Karpas-422 (cell line): ENCODE results near the gene LAMA5. TPM values are rescaled to one million over a fixed set of nuclear protein-coding genes. Genes with fewer than 3 reads are reported as not detected.

Source experiments
- DNase-seq: peaks from one replicate; pipeline ENCODE4 v3.0.0-alpha.2; 2015
- H2AFZ ChIP-seq: fragments of 200-600 bp; sonication (generic); 2 replicates; pipeline ENCODE4 v1.6.1; 2014; ENCODE audit warnings: antibody characterized with exemption, low read length, mixed read lengths
- H3K27ac ChIP-seq: fragments of 200-600 bp; sonication (generic); 2 replicates; pipeline ENCODE4 v1.5.1; 2014; ENCODE audit warnings: mild to moderate bottlenecking, low read length, moderate library complexity
- H3K27me3 ChIP-seq: fragments of 200-600 bp; sonication (generic); 2 replicates; pipeline ENCODE4 v1.6.1; 2014; ENCODE audit warnings: low read length, mixed read lengths
- H3K36me3 ChIP-seq: fragments of 200-600 bp; sonication (generic); 2 replicates; pipeline ENCODE4 v1.6.1; 2014; ENCODE audit warnings: low read length, mixed read lengths; ENCODE audit not compliant: insufficient read depth
- H3K4me1 ChIP-seq: fragments of 200-600 bp; sonication (generic); 2 replicates; pipeline ENCODE4 v1.6.1; 2014; ENCODE audit warnings: mild to moderate bottlenecking, low read length, mixed read lengths
- H3K4me2 ChIP-seq: fragments of 200-600 bp; sonication (generic); 2 replicates; pipeline ENCODE4 v1.6.1; 2014; ENCODE audit warnings: low read length, low read depth, mild to moderate bottlenecking; ENCODE audit not compliant: poor library complexity, severe bottlenecking
- H3K4me3 ChIP-seq: fragments of 200-600 bp; sonication (generic); 2 replicates; pipeline ENCODE4 v1.5.1; 2014; ENCODE audit warnings: mild to moderate bottlenecking, antibody characterized with exemption, low read length, mixed read lengths
- H3K79me2 ChIP-seq: fragments of 200-600 bp; sonication (generic); 2 replicates; pipeline ENCODE4 v1.6.1; 2014; ENCODE audit warnings: mild to moderate bottlenecking, low read length, mixed read lengths
- H3K9ac ChIP-seq: fragments of 200-600 bp; sonication (generic); 2 replicates; pipeline ENCODE4 v1.6.0; 2014; ENCODE audit warnings: low read length
- H3K9me2 ChIP-seq: fragments of 200-600 bp; sonication (generic), shearing (Covaris generic); replicated peaks from 2 replicates; pipeline ENCODE4 v1.6.0; 2014; ENCODE audit warnings: mild to moderate bottlenecking, low read length, moderate library complexity; ENCODE audit not compliant: insufficient read depth
- H3K9me3 ChIP-seq: fragments of 300-700, 200-600 bp; sonication (generic); 2 replicates; pipeline ENCODE4 v1.6.1; 2014; ENCODE audit warnings: low read length, mixed read lengths
- H4K20me1 ChIP-seq: fragments of 200-600 bp; sonication (generic); 2 replicates; pipeline ENCODE4 v1.6.1; 2014; ENCODE audit warnings: mild to moderate bottlenecking, antibody characterized with exemption, low read length, low read depth; ENCODE audit not compliant: insufficient read depth
- total RNA-seq: library from RNA; depleted of rRNA; stranded (reverse); fragments of >200 nt; shearing (Covaris generic); gene quantifications from 2 replicates; pipeline ENCODE4 v1.2.3, GENCODE V29; 2014; ENCODE audit warnings: low replicate concordance

The LAMA5 gene
- total RNA-seq, 1 experiment from 2014 or later: 17.5 TPM

DNA sequence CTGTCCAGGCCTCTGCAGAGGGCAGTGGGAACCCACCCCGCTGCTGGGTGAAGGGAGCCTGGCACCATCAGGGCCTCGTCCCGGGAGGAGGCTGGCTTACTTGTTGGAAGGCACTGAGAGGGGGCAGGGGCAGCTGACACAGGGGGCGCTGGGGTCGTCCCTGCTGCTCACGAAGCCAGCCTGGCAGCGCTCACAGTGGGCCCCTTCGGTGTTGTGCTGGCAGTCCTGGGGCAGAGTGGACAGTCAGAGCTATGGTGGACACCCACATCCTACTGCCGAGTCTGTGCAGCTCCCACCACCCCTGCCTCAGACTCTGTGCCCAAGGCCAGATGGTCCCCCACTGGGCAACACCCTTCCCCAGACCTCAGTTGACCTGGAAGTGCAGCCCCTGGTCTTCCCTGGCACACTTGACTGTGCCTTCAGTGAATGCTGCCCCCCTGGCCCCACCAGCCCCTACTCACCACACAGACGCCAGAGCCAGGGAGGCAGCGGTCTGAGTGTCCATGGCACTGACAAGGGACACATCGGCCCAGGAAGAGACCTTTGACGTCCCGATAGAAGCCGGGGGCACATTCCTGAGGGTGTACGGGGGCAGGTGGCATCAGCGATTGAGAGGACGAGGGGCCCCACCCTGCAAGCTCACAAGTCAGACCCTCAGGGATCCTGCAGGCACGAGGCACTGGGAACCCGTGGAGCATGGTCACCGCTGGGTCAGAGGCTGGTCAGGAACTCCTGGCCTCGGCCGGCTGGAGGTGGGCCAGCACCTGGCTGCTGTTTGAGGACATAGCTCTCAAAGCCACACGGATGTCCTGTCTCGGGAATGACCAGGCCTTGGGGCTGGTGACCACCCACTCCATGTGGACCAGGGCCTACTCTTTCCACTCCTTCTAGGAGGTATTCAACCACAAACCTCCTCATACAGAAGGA is 42.9 kb downstream of the LAMA5 start:
- Histone ChIP-seq H3K4me2 (no peak overlapping the region), H3K9me3 (no peaks in the 10 kb centered on the region), H3K9me2 (no peaks in the 10 kb centered on the region), H3K79me2 (no peaks in the 10 kb centered on the region), H3K36me3 (no peaks in the 10 kb centered on the region), H3K4me1 (peaks cover 6% of the 10 kb centered on the region), H2AFZ (no peak overlapping the region), H3K27me3 (no peaks in the 10 kb centered on the region), H3K4me3 (no peak overlapping the region), H4K20me1 (no peaks in the 10 kb centered on the region), H3K9ac (no peak overlapping the region), H3K27ac (no peak overlapping the region)
- DNase-seq: no peak

GRCh38 chr20:62323146-62323979 is 43.7 kb downstream of the LAMA5 start:
- Histone ChIP-seq H3K4me2 (no peak overlapping the region), H3K4me1 (peaks cover 6% of the 10 kb centered on the region), H4K20me1 (no peaks in the 10 kb centered on the region), H3K4me3 (no peak overlapping the region), H3K9me3 (no peaks in the 10 kb centered on the region), H3K9ac (no peak overlapping the region), H3K79me2 (no peaks in the 10 kb centered on the region), H3K36me3 (no peaks in the 10 kb centered on the region), H3K27me3 (no peaks in the 10 kb centered on the region), H2AFZ (no peak overlapping the region), H3K27ac (no peak overlapping the region), H3K9me2 (no peaks in the 10 kb centered on the region)
- DNase-seq: no peak

GRCh38 chr20:62322492-62323041 is 44.5 kb downstream of the LAMA5 start:
- no peaks in the 10 kb centered on the region for H3K79me2 ChIP-seq
- no peaks in the 10 kb centered on the region for H3K27me3 ChIP-seq
- H3K4me1 ChIP-seq: peaks cover 6% of the 10 kb centered on the region
- H3K9ac ChIP-seq: no peak overlapping the region
- H3K9me2 ChIP-seq: no peaks in the 10 kb centered on the region
- H2AFZ ChIP-seq: no peak overlapping the region
- DNase-seq: no peak
- H3K9me3 ChIP-seq: no peaks in the 10 kb centered on the region; the same call in 1 of the 2 replicates
- no peaks in the 10 kb centered on the region for H4K20me1 ChIP-seq
- H3K4me2 ChIP-seq: no peak overlapping the region
- H3K27ac ChIP-seq: no peak overlapping the region
- no peaks in the 10 kb centered on the region for H3K36me3 ChIP-seq
- no peak overlapping the region for H3K4me3 ChIP-seq

DNA sequence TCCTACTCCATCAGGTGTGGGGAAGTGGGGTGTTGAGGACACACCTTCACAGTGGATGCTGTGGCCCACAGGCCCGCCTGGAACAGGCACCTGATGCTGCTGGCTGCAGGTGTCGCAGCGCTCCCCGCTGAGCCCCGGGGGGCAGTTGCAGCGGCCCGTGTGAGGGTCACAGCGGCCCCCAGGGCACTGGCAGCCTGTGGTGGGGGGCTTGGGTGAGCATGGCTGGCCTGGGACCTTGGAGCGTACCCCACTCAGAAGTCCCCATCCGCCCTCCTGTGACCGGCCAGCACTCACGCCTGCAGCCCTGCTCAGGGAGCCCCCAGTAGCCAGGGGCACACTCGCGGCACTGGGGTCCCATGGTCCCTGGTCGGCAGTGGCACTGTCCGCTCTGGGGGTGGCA is 45.1 kb downstream of the LAMA5 start:
- H3K9ac ChIP-seq: no peak overlapping the region
- H3K27ac ChIP-seq: no peak overlapping the region
- no peak for DNase-seq
- H3K79me2 ChIP-seq: no peaks in the 10 kb centered on the region
- no peak overlapping the region for H3K4me3 ChIP-seq
- H2AFZ ChIP-seq: no peak overlapping the region
- no peaks in the 10 kb centered on the region for H4K20me1 ChIP-seq
- peaks cover 6% of the 10 kb centered on the region for H3K4me1 ChIP-seq
- no peak overlapping the region for H3K4me2 ChIP-seq
- H3K9me3 ChIP-seq: peaks cover 2% of the 10 kb centered on the region; the same call in 1 of the 2 replicates
- H3K9me2 ChIP-seq: no peaks in the 10 kb centered on the region
- no peaks in the 10 kb centered on the region for H3K27me3 ChIP-seq
- no peaks in the 10 kb centered on the region for H3K36me3 ChIP-seq

DNA sequence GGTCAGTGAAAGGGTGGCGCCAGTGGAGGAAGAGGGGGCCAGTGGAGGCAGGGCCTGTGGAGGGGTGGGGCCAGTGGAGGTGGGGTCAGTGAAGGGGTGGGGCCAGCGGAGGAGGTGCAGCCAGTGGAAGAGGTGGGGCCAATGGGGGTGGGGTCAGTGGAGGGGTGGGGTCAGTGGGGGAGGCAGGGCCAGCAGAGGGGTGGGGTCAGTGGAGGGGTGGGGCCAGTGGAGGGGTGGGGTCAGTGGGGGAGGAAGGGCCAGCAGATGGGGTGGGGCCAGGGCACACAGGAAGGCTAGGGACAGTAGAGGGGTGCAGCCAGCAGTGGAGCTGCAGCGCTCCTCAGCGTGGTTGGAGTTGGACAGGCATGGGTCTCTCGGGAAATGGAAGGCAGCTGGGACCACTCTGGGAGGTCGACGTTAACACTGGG is 45.6 kb downstream of the LAMA5 start:
- no peak overlapping the region for H2AFZ ChIP-seq
- H3K27me3 ChIP-seq: no peaks in the 10 kb centered on the region
- H3K36me3 ChIP-seq: no peaks in the 10 kb centered on the region
- DNase-seq: peak; percentile 89
- no peak overlapping the region for H3K4me3 ChIP-seq
- no peaks in the 10 kb centered on the region for H3K9me2 ChIP-seq
- peaks cover 5% of the 10 kb centered on the region for H3K4me1 ChIP-seq
- peaks cover 2% of the 10 kb centered on the region; the same call in 1 of the 2 replicates for H3K9me3 ChIP-seq
- no peak overlapping the region for H3K4me2 ChIP-seq
- no peak overlapping the region for H3K9ac ChIP-seq
- no peak overlapping the region for H3K27ac ChIP-seq
- no peaks in the 10 kb centered on the region for H4K20me1 ChIP-seq
- no peaks in the 10 kb centered on the region for H3K79me2 ChIP-seq

DNA sequence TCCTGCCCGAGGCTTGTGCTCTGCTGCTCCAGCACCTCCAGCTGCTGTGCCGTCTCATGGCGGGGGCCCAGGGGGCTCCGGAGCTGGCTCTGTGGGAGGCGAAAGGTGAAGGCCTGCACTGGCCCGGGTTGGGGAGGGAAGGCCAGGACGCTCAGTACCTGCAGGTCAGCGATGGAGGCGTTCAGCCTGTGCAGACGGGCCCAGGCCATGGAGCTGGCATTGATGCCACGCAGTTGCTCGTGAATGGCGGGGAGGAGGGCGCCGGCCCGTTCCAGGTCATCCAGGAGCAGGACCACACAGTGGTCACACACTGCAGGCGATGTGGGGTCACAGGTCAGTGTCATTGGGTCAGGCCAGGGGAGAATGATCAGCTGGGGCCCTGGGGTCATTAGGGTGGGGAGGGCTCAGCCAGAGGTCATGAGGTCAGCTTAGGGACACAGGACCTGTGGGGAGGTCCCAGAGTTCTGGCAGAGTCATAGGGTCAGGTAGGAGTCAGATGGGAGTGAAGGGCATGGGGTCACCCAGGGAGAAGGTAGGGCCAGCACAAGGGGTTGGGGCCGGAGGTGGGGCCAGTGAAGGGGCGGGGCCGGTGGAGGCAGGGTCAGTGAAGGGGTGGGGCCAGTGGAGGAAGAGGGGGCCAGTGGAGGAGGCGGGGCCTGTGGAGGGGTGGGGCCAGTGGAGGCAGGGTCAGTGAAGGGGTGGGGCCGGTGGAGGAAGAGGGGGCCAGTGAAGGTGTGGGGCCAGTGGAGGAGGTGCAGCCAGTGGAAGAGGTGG is 46.3 kb downstream of the LAMA5 start:
- H3K27ac ChIP-seq: no peak overlapping the region
- no peaks in the 10 kb centered on the region for H3K27me3 ChIP-seq
- no peak overlapping the region for H2AFZ ChIP-seq
- peak; percentile 88 for DNase-seq
- H4K20me1 ChIP-seq: no peaks in the 10 kb centered on the region
- peaks cover 2% of the 10 kb centered on the region; the same call in 1 of the 2 replicates for H3K9me3 ChIP-seq
- H3K9ac ChIP-seq: no peak overlapping the region
- no peak overlapping the region for H3K4me3 ChIP-seq
- H3K9me2 ChIP-seq: no peaks in the 10 kb centered on the region
- no peaks in the 10 kb centered on the region for H3K36me3 ChIP-seq
- no peaks in the 10 kb centered on the region for H3K79me2 ChIP-seq
- H3K4me2 ChIP-seq: no peak overlapping the region
- no peaks in the 10 kb centered on the region for H3K4me1 ChIP-seq

GRCh38 chr20:62319346-62319909 is 47.7 kb downstream of the LAMA5 start:
- Histone ChIP-seq H3K27me3 (no peaks in the 10 kb centered on the region), H2AFZ (no peak overlapping the region), H3K9me3 (peaks cover 2% of the 10 kb centered on the region; the same call in 1 of the 2 replicates), H3K79me2 (no peaks in the 10 kb centered on the region), H3K4me3 (no peak overlapping the region), H3K9ac (no peak overlapping the region), H3K36me3 (no peaks in the 10 kb centered on the region), H3K9me2 (no peaks in the 10 kb centered on the region), H3K27ac (no peak overlapping the region), H3K4me2 (no peak overlapping the region), H3K4me1 (no peaks in the 10 kb centered on the region), H4K20me1 (no peaks in the 10 kb centered on the region)
- no peak for DNase-seq
